Effector CD4-positive, alpha-beta T cell (primary cell): Measurements from ENCODE around the gene PRKCA.
"Not testable (repeated sequence)": the region's sequence is repeated elsewhere in the genome, so short reads cannot be mapped to it uniquely, and the experiment has no call there.

ENCODE experiments used
- DNase-seq: peaks from one replicate; pipeline ENCODE4 v3.0.0-alpha.2; 2020

PRKCA gene

DNA sequence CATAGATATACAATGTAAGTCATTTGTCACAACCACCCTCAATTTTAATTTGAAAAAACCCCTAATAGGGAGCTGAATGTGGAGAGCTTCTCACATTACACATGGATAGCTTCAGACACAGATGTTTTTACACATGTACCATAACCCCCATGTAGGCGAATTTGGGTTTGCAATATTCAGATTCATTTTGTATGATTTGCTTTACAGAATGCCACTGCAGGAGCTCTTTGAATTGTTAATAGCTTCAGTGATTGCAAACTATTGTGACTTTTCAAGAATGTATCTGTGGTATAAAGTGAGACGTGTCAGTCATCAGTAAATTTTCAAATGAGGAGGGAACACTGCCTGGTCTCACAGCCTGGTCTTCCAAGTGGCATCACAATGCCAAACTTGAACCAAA is 419.9 kb downstream of the PRKCA start:
- DNase-seq, result no peak

DNA sequence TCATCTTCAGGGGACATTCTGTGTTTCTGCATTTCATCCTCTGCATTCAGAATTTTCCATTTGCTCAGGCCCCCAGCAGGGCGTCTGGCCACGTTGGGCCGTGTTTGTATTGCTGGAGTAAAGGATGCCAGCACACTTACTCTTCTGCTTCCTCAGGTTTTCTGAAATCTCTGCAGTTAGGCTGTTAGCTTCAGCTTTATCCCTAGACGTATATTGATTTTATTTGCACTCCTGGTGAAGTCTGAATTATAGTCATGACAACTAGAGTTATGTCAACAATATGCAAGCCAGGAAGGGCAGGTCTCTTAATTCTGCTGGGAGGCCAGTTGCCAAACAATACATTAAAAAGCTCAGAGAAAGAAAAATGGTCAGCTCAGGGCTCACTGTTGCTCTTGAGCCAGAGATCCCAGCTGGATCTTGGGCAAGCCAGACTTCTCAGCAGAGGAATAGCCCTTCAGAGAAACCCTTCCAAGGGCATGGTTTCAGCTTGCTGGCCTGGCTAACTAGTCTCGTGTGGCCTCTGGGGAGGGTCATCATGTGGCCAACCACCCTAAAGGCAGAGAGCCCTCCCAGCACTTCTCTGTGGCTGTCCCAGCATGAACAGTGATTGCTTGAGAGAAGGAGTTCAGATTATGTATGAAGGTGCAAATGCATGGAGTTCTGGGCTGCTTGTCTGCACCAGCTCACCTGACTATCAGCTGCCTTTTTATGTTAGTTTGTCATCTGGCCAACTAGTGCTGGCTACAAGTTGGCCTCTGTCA is 422.3 kb downstream of the PRKCA start:
- DNase-seq, result no peak

DNA sequence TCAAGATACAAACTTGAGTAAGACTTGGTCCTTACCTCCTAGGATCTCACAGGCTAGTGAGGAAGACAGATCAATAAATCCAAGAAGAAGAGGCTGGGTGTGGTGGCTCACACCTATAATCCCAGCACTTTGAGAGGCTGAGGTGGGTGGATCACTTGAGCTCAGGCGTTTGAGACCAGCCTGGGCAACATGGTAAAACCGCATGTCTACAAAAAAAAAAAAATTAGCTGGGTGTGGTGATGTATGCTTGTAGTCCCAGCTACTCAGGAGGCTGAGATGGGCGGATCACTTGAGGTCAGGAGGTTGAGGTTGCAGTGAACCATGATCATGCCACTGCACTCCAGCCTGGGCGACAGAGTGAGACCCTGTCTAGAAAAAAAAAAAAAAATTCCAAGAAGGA is 423.0 kb downstream of the PRKCA start:
- DNase-seq, result not testable (repeated sequence)

DNA sequence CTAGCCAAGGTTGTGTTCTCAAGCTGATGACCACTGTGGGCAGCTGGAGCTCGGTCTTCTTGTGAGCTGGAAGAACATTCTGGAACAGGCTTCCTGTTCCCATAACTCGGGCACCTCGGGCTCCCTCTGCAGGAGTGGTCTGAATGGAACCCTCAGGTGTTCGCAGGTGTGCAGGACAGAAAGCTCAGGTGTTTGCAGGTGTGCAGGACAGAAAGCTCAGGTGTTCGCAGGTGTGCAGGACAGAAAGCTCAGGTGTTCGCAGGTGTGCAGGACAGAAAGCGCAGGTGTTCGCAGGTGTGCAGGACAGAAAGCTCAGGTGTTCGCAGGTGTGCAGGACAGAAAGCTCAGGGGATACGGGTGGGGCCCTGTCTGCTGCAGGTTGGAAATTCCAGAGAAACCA is 423.5 kb downstream of the PRKCA start:
- no peak for DNase-seq

DNA sequence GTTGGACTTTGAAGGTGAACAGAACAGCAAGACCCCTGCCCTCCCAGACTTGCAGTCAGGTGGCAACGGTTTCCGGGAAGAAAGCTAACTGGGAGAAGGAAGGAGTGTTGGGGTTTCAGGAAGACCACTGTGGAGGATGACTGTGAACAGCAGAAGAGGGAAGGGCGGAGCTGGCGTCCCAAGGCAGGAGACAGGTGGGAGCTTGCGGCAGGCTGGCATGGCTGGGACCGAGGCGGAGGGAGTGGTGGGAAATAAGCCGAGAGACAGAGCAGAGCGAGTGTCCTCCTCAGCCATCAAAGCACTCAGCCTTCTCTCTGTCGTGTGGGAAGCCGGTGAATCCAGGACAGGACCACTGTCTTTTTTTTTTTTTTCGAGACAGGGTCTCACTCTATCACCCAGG is 424.0 kb downstream of the PRKCA start:
- DNase-seq, result no peak

DNA sequence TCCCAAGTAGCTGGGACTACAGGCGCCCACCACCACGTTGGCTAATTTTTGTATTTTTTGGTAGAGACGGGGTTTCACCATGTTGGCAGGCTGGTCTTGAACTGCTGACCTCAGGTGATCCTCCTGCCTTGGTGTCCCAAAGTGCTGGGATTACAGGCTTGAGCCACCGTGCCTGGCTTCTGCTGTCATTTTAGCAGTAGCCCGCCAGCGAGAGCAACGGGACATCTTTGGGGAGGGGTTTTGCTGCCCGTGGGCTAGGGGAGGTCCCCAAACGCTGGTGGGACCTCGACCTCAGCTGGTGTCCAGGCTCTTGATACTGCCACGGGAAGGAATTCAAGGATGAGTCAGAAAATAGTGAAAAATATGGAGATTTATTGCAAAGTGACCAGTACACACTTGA is 424.4 kb downstream of the PRKCA start:
- DNase-seq, result no peak

DNA sequence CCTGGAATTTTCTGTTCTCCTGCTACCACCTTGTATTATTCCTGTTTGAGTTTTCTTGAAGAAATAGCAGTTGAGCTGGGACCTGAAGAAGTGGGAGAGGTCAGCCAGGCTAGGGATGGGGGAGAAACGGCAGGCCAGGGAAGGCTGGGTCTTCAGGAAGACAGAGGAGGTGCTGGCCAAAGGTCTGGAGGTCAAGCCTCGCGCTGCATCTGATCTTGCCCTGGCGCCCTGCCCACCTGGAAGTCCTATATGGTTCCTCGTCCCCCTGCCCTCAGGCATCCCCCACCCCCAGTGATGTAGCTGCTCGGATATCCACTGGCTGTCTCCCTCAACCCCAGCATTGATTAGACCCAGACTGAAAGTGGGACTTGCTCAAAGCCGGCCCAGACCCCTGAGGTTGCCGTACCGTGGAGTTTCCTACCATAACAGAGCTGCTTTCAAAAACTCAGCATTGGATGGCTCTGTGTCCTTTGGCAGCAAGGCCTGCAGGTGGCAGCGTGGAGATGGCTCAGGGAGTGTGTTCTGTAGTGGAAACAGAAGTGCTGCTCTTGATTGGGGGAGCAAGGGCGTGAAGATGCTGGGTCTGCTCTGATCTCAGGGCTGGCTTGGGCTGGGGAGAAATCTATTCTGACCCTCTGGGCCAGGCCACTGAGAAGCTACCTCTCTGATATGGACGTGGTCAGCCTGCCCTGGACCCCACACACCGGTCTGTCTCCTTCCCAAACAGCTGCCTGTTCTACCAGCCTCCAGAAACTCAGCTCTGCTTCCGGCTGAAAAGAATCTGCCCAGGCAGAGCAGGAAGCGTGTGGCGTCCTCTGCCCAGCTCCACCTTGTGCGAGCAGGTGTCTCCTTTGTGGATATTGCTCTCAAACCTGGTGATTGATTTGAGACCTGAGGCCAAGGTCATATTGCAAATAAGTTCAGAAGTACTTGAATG is 425.5 kb downstream of the PRKCA start:
- DNase-seq, result peak; percentile 9

DNA sequence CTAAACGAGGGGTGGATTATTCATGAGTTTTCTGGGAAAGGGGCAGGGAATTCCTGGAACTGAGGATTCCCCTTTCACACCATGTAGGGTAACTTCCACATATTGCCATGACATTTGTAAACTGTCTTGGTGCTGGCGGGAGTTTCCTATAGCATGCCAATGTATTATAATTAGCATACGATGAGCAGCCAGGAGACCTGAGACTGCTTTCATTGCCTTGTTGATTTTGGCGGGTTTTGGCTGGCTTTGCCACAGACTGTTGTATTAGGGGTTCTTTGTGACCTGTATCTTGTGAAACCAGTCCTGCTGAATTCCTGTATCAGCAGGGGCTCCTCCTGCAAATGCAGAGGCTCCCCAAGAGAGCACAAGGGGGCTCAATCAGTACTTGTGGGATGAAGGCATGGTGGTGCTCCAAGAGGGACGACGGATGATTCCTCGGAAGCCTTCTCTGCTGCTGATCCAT is 428.1 kb downstream of the PRKCA start:
- DNase-seq, result no peak

DNA sequence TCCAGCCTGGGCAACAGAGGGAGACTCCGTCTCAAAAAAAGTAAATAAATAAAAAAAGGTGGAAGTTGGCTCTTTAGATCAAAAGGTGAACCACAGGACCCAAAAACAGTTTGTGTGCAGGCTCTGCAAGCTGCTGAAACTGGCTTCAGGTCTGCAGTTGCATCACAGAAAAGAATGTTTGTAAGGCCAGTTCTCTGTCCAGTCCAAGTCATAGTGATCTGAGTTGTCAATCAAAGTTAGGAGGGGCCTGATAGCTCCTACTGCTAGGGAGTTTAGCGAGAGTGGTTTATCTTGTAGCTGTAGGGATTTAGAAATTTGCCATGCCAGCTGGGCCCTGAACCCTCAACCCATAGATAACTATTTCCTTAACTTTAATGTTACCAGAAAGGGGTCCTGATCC is 431.3 kb downstream of the PRKCA start:
- no peak for DNase-seq

DNA sequence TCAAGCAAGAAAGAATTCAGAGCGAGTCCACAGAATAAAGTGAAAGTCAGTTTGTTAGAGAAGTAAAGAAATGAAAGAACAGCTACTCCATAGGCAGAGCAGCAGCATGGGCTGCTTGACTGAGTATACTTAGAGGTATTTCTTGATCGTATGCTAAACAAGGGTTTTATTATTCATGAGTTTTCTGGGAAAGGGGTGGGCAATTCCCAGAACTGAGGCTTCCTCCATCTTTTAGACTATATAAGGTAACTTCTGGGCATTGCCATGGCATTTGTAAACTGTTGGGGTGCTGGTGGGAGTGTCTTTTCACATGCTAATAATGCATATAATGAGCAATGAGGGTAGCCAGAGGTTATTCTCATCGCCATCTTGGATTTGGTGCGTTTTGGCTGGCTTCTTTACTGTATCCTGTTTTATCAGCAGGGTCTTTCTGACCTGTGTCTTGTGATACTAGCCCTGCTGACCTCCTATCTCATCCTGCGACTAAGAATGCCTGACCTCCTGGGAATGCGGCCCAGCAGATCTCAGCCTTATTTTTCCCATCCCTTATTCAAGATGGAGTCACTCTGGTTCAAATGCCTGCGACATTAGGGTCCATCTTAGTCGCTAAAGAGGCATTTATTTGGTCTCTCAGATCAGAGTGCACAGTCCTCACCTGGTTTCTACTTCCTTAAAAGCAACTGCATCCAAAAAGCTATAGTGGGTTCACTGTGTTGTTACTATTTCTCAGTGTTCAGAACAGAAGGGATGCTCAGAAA is 432.0 kb downstream of the PRKCA start:
- no peak for DNase-seq

DNA sequence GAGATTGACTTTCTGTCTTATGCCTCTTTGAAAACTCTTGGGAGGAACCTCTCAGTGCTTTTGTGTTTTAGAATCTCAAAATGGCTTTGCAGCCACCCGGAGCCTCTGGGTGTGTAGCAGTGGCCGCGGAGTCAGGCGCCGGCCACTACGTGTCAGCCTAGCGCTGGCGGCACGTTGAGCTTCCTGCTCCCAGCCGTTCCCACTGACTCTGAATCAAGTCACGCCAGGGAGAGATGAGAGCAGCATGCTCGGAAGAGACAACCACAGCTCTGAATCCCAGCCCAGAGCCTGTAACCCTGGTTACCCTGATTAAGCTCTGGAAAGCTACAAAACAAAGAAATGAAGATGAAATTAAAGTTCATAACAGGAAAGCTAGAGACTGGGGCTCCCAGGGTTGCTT is 435.1 kb downstream of the PRKCA start:
- no peak for DNase-seq

DNA sequence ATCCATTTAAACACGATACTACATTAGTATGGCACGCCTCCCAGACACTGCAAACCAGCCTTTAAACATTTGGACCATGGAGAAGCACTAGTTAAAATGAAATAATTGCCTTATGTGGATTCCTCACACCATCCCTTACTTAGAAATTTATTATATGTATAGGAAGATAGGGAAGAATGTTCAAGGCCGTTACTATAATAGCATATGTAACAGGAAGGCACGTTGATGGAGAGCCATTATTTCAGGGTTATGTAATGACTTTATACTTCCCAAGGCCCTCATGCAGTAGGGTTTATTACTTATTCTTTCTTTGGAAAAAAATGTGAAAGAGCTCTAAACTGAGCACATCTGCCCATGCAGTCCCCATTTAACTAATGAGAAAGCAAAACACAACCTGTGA is 435.9 kb downstream of the PRKCA start:
- DNase-seq, result no peak

DNA sequence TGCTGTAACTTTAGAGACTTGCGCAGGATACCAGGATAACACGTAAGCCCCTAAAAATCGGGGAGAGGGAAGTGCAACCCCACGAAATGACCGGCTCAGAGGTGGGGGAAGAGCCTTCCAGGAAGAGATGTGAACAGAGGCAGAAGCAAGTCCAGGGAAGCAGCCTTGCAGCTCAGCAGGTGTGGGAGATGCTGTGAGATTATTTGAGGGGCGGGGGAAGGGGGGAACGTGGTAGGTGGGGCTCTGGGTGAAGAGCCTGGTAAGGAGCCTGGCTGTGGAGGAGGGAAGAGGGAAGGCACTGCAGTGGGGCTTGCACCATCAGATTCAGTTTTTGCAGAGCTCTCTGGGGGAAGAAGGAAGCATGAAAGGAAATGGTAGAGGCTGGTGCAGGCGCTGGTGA is 437.1 kb downstream of the PRKCA start:
- no peak for DNase-seq

DNA sequence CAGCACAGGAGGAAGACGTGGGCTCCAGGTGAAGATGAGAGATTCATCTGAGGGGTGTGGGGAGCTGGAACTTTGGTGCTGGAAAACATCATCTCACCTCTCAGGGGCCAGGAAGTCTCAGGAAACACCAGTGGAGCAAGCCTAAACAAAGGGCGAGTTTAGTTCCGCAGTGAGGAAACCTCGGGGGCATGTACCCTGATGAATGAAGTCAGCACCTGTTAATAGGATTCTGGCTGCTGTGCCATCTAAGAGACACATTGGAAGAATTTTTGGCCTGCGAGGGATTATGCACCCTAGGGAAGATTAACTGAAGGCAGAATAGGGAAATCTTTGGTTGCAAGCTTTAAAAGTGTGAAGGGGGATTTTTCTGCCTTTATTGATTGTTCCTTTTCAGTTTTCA is 437.8 kb downstream of the PRKCA start:
- no peak for DNase-seq

DNA sequence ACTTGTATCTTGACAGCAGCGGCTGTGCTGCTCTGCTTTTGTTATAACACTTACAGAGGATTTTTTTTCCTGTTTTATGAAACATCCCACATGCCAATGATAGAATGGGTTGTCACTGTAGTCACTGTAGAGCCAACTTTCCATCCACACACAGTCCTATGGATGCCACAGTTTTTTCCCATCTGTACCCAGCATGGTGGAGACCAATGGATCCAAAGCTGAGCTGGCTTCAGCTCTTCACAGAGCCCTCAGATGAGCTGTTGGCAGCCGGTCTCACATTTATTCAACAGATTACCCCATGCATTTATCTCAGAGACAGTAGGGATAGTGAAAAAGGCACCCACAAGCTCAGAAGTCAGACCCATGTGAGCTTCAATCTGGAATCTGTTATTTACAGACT is 441.1 kb downstream of the PRKCA start:
- no peak for DNase-seq

DNA sequence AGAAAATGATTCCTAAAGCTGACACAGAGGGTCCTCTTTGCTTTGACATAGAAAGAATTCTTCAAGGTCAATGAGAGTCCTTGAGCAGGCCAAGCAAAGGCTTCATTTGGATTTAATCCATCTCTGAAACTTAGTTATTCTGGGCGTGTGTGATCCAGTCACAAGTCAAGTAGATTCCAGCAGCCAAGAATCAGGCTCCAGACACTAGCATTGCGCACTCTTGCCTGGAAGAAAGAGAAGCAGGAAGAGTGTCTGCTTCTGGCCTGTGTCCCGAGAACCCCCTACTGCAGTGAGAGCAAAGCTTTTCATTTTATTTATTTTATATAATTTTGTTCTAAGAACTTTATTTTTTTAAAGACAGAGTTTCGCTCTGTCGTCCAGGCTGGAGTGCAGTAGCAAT is 444.3 kb downstream of the PRKCA start:
- no peak for DNase-seq

DNA sequence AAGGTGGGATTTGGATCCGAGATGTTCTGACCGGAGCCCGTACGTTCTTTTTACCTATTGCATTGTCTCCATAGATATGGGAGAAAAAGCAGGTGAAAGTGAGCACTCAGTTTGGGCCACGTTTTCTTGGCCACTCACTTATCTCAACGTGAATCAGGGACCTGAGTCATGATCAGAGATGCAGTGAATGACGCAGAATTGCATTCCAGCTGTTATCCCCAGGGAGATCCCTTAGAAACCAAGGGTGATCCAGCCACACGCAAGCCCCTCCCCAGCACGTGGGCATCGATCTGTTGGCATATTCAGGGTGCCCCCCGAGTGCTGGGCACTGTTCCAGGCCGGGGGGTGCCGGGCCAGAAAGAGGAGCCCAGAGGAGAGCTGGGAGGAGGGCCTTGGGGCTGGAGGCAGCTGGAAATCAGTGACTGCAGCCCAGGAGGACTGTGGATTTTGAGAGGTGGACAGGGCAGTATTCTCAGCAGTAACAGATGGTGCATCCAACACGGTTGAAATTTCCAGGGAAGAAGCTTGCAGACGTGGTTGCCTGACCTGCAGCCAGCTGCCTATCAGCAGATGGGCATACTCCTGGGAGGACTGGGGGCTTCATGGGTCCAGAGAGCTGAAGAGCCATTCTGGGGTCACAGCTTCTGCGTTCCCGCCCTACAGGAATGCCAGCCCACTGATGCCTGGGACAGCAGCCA is 445.3 kb downstream of the PRKCA start:
- DNase-seq, result no peak

DNA sequence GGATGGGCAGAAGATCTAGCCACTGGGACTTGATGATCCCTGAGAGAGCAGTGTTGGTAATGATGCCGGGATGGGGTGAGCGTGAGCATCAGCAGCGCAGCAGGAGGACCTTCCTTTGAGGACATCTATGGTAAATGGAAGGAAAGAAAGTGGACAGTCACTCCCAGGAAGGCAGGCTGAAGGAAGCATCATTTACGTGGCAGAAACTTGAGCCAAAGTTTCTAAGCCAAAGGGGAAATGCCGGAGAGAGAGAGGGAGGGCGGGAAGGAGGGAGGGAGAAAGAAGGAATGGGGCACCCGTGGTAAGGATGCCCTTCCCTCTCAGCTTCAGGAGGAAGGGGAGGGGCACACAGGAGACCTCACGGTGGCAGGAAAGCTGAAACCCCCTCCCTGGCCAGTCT is 446.2 kb downstream of the PRKCA start:
- no peak for DNase-seq

DNA sequence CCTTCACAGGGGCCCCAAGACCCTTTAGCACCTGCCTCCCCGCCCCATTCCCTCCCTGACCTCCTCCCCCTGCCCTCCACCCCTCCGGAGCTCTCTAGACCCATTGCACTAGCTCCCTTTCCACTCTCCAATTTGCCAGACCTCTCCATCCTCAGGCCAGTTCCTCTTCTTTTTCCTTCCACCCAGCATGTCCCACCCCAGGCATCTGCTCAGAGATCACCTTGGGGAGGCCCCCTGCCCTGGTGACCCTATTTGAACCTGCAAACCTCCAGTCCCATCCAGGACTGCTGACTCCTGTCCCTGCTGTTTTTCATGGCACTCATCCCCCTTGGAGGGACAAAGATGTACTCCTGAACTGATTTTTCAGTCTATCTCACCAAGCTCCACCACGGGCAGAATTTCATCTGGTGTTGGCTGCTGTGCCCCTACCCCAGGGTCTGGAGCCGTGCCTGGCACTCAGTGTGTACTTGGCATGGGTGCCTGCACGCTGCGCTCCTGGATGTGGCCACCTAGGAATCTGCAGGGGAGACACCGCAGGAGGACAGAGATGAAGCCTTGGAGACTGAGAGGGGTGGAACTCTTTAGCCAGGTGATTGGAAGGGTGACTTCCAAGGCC is 446.9 kb downstream of the PRKCA start:
- no peak for DNase-seq

DNA sequence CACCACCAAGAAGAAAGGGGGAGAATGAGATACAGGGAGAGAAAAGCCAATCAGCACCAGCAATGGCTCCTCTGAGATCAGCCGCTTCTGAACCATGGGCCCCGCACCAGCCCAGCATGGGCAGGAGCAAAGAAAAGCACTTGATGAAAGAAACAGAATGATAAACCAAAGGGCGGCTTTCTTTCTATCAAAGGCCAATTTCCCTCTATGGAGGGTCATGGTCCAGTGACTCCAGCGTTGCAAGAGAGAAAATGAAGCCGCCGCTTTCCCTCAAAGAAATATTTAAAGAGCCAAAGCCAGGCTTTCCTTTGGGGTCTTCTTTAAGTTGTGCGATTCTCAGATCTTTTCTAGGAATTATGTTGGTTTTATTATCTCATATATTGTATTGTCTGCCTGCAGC is 447.7 kb downstream of the PRKCA start:
- no peak for DNase-seq

DNA sequence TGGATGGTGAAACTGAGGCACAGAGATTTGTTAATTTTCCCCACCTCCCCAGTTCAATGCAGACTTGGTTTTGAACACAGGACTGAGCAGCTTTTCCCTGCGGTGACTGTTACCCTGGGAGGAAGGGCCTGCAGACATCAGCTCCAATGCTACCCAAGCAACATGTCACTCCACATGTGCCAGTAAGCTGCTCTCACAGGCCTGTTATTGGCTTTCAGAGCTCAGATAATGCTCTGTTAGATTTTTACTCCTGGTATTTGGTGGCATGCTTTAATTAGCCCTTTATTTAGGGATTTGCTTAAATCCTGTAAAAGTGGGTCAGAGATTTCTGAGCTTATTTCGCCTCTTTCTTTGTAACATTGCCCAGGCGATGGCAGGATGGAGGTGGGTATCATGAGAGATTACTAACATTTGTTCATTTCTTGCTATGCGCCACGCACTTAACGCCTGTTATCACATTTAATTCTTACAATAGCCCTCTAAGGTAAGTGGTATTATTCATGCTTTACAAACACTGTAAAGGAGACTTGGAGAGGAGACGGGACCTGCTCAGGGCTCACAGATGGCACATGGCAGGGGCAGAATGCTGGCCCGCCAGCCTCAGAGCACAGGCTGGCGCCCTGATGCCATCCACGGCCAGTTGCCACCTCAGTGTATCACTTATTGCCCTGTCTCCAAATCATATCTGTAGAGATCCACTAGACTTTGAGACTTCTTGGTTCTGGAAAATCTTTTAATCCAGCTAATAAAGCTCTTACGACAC is 448.5 kb downstream of the PRKCA start:
- no peak for DNase-seq
